ENCODE data around the gene PACRG.

GRCh38 chr6:163348789-163349680 is 621.3 kb downstream of the PACRG start:
- TF ChIP-seq POLR2A (IDR thresholded peaks at IDR 0.05; ENCODE audit: extremely low read depth, insufficient read length) (no peak), CTCF (IDR thresholded peaks at IDR 0.05; ENCODE audit: low read depth, low read length) (no peak), MAX (IDR thresholded peaks at IDR 0.05; ENCODE audit: low read depth, low read length) (no peak)

Data from NB4 (cell line).